Jurkat, Clone E6-1 (cell line): ENCODE results near the gene P2RX5.
A peak's percentile ranks its signal among the peaks of the same experiment; 100 is the strongest.

Experiments used
- DNase-seq: peaks from one replicate; pipeline ENCODE4 v3.0.0-alpha.2; 2011; ENCODE audit warnings: low read depth, low spot score
- H3K4me3 ChIP-seq: 2 replicates; pipeline ENCODE4 v1.5.1; 2011; ENCODE audit warnings: mild to moderate bottlenecking, low read length, control low read depth, moderate library complexity

P2RX5 gene

DNA sequence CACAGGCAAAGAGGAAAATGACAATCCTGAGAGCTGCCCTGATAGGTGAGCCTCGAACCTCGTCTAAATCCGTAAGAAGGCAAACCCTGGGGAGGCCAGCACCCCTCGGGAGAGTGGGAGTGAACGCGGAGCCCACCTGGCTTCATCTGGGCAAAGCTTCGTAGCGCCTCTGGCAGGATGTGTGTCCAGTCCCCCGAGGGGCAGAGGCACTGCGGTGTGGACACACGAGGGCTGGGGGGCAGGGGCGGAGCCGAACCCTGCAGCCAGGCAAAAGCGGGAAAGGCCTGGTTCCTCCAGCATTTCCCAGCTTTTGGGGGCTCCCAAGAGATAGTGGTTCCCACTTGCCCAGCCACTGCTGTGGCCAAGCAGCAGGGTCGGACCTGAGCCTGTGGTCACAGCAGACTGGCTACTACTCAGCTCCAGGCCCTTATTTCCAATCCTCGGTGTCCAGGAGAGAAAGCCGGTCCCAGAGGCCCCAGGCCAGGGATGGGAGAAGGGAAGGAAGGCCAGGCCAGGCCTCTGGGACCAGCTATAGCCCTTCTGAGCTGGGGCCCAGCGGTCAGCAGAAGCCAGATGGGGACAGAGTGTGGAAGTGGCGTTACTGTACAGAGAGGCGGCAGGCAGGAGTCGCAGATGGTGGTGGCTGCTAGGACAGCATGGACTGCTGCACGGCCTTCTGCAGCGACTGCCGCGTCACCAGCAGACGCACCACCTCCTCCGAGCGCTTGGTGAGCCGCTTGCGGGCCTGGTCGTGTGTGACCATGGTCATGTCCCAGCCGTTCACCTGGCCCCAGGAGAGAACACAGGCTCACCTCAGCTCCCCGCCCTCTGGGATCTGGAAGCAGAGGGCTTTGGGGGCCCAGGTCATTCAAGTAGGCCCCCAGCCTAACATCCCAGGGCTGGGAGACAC lies 32.6 kb downstream of the P2RX5 start:
- no peak overlapping the region for H3K4me3 ChIP-seq
- DNase-seq = no peak

- DNase-seq = no peak
- H3K4me3 ChIP-seq = no peak overlapping the region
Observed at GRCh38 chr17:3660311-3660891, 35.6 kb downstream of the P2RX5 start.

DNA sequence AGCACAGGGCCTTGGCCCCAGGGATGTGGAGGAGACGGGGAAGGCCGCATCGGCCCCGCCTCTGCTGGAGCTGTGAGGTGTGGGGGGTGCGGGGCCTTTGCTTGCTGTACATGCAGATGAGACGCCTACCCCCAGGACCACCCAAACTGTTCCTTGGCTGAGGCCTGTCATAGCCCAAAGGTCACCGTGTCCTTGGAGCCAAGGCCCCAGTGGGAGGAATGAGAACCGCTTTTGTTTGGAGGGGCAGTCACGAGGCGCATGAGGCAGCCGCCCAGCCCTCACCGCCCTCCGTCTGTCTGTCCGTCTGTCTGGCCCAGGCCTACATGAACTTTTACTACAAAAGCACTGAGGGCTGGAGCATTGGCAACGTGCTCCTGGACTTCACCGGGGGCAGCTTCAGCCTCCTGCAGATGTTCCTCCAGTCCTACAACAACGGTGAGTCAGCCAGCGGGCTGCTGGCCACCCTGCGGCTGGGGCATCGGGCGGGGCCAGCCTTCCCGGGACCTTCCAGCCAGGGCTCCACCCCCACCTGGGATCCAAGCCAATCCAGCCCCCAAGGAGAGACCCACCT lies 36.3 kb downstream of the P2RX5 start:
- no peak for DNase-seq
- H3K4me3 ChIP-seq = no peak overlapping the region

GRCh38 chr17:3658784-3659449 lies 37.0 kb downstream of the P2RX5 start:
- no peak overlapping the region for H3K4me3 ChIP-seq

DNA sequence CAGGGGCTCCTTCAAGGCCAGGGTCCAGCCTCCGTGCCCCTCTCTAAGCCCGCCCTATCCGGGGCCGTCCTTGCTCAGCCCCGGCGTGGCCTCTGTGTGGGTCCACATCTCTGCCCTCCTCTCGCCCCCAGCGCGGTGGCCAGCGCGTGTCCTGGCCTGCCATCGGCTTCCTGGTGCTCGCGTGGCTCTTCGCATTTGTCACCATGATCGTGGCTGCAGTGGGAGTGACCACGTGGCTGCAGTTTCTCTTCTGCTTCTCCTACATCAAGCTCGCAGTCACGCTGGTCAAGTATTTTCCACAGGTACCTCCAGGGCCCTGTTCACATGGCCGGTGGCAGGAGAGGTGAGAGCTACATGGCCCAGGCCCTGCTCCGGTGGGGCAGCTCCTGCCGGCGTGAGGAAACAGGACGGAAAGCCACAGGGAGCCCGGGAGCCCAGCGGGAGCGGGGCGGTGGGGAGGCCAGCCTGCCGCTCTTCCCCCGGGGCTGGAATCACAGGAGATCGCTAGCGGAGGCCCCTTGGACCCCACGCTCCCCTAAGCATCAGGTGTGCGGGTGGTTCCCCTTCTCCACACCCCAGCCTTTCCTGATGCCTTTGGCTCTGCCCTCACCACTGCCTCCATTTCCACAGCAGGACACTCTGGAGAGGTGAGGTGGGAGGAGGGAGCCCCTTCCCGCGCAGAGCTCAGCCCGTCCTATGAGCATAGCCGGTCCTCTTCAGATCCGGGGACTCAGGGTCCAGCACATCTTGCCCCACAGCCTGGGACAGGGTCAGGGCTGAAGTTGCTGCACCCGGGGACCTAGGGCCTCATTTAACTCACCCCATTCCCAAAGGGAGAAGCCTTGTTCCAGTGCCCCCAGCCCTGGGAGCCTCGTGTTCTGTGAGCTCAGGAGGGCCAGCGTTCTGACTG lies 37.8 kb downstream of the P2RX5 start:
- DNase-seq = no peak
- H3K4me3 ChIP-seq = no peak overlapping the region

More at GRCh38 chr17:3658784-3659449, 37.0 kb downstream of the P2RX5 start:
- DNase-seq = no peak

GRCh38 chr17:3657588-3657869 lies 38.4 kb downstream of the P2RX5 start:
- H3K4me3 ChIP-seq = no peak overlapping the region
- no peak for DNase-seq

GRCh38 chr17:3656755-3657587 lies 39.0 kb downstream of the P2RX5 start:
- H3K4me3 ChIP-seq = no peak overlapping the region
- DNase-seq = no peak

DNA sequence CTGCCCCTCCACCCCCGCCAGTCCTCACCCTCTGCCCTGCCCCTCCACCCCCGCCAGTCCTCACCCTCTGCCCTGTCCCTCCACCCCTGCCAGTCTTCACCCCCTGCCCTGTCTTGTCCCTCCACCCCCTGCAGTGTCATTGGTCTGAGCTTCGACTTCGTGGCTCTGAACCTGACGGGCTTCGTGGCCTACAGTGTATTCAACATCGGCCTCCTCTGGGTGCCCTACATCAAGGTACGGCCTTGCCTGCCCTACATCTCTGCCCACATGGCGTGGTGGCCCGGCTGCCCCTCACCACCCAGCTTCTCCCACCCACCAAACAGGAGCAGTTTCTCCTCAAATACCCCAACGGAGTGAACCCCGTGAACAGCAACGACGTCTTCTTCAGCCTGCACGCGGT lies 39.6 kb downstream of the P2RX5 start:
- no peak for DNase-seq
- H3K4me3 ChIP-seq = no peak overlapping the region

DNA sequence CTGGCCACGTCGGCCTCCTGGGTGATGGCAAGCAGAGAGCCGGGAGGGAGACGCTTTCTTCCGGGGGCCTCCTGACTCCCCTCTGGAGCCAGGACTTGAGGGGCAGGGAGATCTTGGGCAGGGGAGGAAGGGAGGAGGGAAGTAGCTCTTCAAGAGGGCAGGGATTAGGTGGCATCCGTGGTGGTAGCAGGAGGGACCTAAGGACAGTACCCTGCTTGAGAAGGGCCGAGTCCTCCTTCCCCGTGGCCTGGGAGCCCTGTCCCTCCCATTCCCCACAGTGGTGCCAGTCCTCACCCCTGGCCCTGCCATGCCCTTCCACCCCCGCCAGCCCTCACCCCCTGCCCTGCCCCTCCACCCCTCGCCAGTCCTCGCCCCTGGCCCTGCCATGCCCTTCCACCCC lies 40.2 kb downstream of the P2RX5 start:
- H3K4me3 ChIP-seq = no peak overlapping the region
- DNase-seq = no peak

DNA sequence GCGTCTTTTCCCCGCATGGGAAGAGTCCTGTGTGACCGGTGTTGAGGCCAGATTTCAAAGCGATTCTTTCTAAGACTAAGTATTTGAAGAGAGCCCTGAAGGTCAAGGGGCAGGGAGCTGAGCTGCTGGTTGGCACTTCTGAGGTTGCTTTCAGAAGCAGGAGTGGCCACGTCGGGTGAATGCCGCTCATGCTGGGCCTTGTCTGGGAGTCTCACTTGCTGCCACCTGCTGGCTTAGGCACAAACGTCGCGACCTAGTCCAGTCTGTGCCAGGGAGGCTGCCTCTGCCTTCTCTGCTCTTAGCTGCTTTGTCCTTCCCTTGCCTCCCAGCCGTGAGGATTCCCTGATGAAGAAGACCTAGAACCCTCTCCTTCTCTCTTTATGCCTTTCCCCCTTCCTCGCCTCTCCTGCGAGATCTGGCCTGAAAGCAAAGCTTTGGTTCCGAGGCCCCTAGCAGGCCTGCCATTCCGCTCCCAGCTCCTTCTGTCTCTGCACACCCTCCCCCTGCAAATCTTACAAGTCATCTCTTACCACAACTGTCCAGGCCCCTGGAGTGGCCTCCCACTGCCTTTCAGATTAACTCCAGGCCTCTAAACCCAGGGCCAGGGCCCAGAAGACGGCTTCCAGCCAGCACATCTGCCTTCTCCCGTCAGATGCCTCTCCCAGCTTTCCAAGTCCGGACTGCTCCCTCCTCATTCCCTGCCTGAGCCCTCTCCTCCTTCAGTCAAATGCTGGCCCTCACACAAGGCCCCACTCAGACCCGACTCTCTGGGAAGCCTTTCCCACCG lies 48.0 kb downstream of the P2RX5 start:
- no peak overlapping the region for H3K4me3 ChIP-seq
- peak; percentile 29 for DNase-seq

DNA sequence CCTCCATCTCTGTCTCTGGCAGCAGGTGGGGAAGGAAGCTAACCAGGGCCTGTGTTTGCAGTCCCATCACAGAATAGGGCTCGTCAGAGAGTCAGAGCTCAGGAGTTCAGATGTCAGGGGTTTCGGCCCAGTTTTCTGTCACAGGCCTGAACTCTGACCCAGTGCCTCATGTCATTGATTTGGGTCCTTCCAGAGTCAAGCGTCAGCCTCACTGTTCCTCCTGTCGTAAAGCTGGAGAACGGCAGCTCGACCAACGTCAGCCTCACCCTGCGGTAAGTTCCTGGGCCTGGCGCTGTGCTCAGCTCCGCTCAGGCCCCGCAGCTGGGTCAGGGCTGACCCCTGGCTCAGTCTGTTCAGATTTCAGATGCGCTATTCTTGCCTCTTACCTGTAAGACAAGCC lies 48.7 kb downstream of the P2RX5 start:
- H3K4me3 ChIP-seq = no peak overlapping the region
- DNase-seq = no peak

DNA sequence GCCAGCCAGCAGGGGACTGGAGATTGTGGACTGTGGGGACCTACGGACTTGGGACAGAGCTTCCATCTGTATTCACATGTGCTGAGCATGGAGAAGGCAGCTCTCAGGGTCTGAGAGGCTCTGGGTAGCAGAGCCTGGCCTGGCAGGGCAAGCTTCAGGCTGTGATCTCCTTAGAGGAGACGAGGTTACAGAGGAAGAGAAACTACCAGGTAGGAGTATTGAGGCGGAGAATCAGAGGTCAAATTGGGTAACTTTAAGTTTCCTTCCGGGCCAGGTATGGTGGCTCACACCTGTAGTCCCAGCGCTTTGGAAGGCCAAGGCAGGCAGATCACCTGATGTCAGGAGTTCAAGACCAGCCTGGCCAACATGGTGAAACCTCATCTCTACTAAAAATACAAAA lies 50.6 kb downstream of the P2RX5 start:
- no peak overlapping the region for H3K4me3 ChIP-seq
- no peak for DNase-seq

DNA sequence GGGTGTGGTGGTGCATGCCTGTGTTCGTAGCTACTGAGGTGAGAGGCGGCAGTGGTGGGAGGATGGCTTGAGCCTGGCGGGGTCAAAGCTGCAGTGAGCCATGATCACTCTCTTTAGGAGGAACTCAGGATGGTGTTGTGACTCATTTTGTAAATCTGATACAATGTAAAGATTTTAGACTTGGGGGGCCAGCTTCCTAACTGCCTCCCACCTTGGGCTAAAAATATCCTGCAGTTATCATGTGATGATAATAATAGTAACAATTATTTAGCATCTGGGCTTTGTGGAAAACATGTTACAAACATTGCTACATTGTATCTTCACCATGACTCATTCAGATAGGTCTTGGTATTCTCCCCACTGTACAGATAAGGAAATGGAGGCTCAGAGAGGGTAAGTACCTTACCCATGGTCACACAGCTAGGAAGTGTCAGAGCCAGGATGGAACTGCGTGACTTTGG lies 52.0 kb downstream of the P2RX5 start:
- no peak overlapping the region for H3K4me3 ChIP-seq
- DNase-seq = no peak

- no peak for DNase-seq
- no peak overlapping the region for H3K4me3 ChIP-seq
Observed at GRCh38 chr17:3641717-3642486, 54.1 kb downstream of the P2RX5 start.

GRCh38 chr17:3641014-3641413 lies 54.9 kb downstream of the P2RX5 start:
- no peak overlapping the region for H3K4me3 ChIP-seq
- no peak for DNase-seq

GRCh38 chr17:3639981-3640596 lies 55.9 kb downstream of the P2RX5 start:
- H3K4me3 ChIP-seq = no peak overlapping the region
- no peak for DNase-seq
